HepG2 (cell line): ENCODE results near the gene PKD1L1. TPM values are rescaled to one million over a fixed set of nuclear protein-coding genes. Genes with fewer than 3 reads are reported as not detected.
A peak's percentile ranks its signal among the peaks of the same experiment; 100 is the strongest.

ENCODE experiments used
- AKNA ChIP-seq: sonication (generic); formaldehyde crosslinking; IDR thresholded peaks from 2 replicates; pipeline ENCODE4 v1.4.0; 2020; ENCODE audit warnings: missing genetic modification reagents, borderline replicate concordance
- BRCA1 ChIP-seq: sonication (generic); formaldehyde crosslinking; IDR thresholded peaks from 2 replicates; pipeline ENCODE4 v1.4.0; 2020; ENCODE audit warnings: missing genetic modification reagents
- HMGXB4 ChIP-seq, 2 experiments: sonication (generic) in 1 of 2; formaldehyde crosslinking in 1 of 2; IDR thresholded peaks; 2 replicates each; pipeline versions ENCODE4 v1.4.0 to v1.6.1; 2018 to 2020; ENCODE audit warnings: missing genetic modification reagents in 2 of 2, borderline replicate concordance in 1 of 2, low read depth in 1 of 2, mild to moderate bottlenecking in 1 of 2, missing biosample characterization in 1 of 2
- JUND ChIP-seq: sonication (generic); formaldehyde crosslinking; IDR thresholded peaks from 2 replicates; pipeline ENCODE4 v1.8.0; 2022; ENCODE audit warnings: mild to moderate bottlenecking, missing genetic modification reagents
- NBN ChIP-seq: fragments of 450-650 bp; conservative IDR thresholded peaks from 2 replicates; pipeline ENCODE4 v1.6.1; 2017
- PITX1 ChIP-seq: sonication (generic); formaldehyde crosslinking; IDR thresholded peaks from 2 replicates; pipeline ENCODE4 v1.5.1; 2020; ENCODE audit warnings: mild to moderate bottlenecking, missing genetic modification reagents
- SALL2 ChIP-seq: sonication (generic); formaldehyde crosslinking; IDR thresholded peaks from 2 replicates; pipeline ENCODE4 v1.8.1; 2023; ENCODE audit warnings: mild to moderate bottlenecking, missing genetic modification reagents, inconsistent platforms
- SRY ChIP-seq: sonication (generic); formaldehyde crosslinking; IDR thresholded peaks from 2 replicates; pipeline ENCODE4 v1.8.0; 2022; ENCODE audit warnings: mild to moderate bottlenecking, missing genetic modification reagents
- TGIF2 ChIP-seq: IDR thresholded peaks from 2 replicates; pipeline ENCODE4 v1.6.1; 2016; ENCODE audit warnings: control low read depth, missing compliant biosample characterization
- ZBTB43 ChIP-seq: sonication (generic); formaldehyde crosslinking; conservative IDR thresholded peaks from 2 replicates; pipeline ENCODE4 v1.4.0; 2020; ENCODE audit warnings: missing genetic modification reagents
- ZNF136 ChIP-seq: sonication (generic); formaldehyde crosslinking; IDR thresholded peaks from 2 replicates; pipeline ENCODE4 v1.8.1; 2022; ENCODE audit warnings: low read depth, mild to moderate bottlenecking, moderate library complexity, missing genetic modification reagents
- ZNF160 ChIP-seq: sonication (generic); formaldehyde crosslinking; IDR thresholded peaks from 2 replicates; pipeline ENCODE4 v1.8.0; 2022; ENCODE audit warnings: mild to moderate bottlenecking, inconsistent platforms, missing genetic modification reagents
- ZNF205 ChIP-seq: IDR thresholded peaks from 2 replicates; pipeline ENCODE4 v1.6.1; 2018; ENCODE audit warnings: missing biosample characterization, missing genetic modification reagents
- ZNF546 ChIP-seq: sonication (generic); formaldehyde crosslinking; conservative IDR thresholded peaks from 2 replicates; pipeline ENCODE4 v1.8.1; 2023; ENCODE audit warnings: mild to moderate bottlenecking, missing genetic modification reagents
- ZNF550 ChIP-seq: sonication (generic); formaldehyde crosslinking; IDR thresholded peaks from 2 replicates; pipeline ENCODE4 v1.4.0; 2020; ENCODE audit warnings: mild to moderate bottlenecking, missing genetic modification reagents, borderline replicate concordance
- ZNF740 ChIP-seq: sonication (generic); formaldehyde crosslinking; IDR thresholded peaks from 2 replicates; pipeline ENCODE4 v1.4.0; 2020; ENCODE audit warnings: missing genetic modification reagents
- polyA plus RNA-seq, 8 experiments: library from polyadenylated mRNA; depleted of rRNA in 3 of 8; stranded (reverse) in 7 of 8; unstranded in 1 of 8; fragments of >200 nt; fragmentation: Illumina TruSeq in 4 of 8; extraction: Trizol in 4 of 8; gene quantifications; 2 replicates each; pipeline versions ENCODE4 v1.2.1 to v1.2.3, GENCODE V29; 2011 to 2016; ENCODE audit warnings: low read depth in 4 of 8, missing spikeins in 1 of 8, mixed read lengths in 1 of 8; ENCODE audit not compliant: insufficient read depth in 1 of 8
- total RNA-seq, 5 experiments: library from RNA; depleted of rRNA; stranded (reverse); fragments of >200 nt; fragmentation: Illumina TruSeq; extraction: Trizol; gene quantifications; 2 replicates each; pipeline ENCODE4 v1.2.3, GENCODE V29; 2016; ENCODE audit warnings: low read depth in 1 of 5

The PKD1L1 gene
- total and polyA plus RNA-seq, 2 of the 13 experiments (the other 11 are each of a cell fraction or from before 2014, with no cell fraction given), result 0.01 TPM; not detected in 1

GRCh38 chr7:47786557-47787248 is 161.6 kb downstream of the PKD1L1 start (continued):
- TF ChIP-seq AKNA (CRISPR knock-in tag) (no peak), HMGXB4 (CRISPR knock-in tag; IDR thresholded peaks at IDR 0.05; ENCODE audit: borderline replicate concordance in 1 of 2, low read depth in 1 of 2) (peak; percentile 17 to 44; a peak in 3 of 4 replicates), SALL2 (peak; percentile 74; the same call in 1 of the 2 replicates), ZNF550 (CRISPR knock-in tag) (no peak), ZBTB43 (0 out of 2 replicates have a peak, but pooled peaks have one; percentile 26), ZNF136 (CRISPR knock-in tag) (0 out of 2 replicates have a peak, but pooled peaks have one; percentile 57), TGIF2 (CRISPR knock-in tag) (0 out of 2 replicates have a peak, but pooled peaks have one; percentile 9), ZNF546 (no peak), JUND (CRISPR knock-in tag) (peak; percentile 96), ZNF740 (CRISPR knock-in tag) (no peak), SRY (CRISPR knock-in tag) (0 out of 2 replicates have a peak, but pooled peaks have one; percentile 45), ZNF160 (CRISPR knock-in tag) (no peak), PITX1 (CRISPR knock-in tag) (peak; percentile 42; the same call in 1 of the 2 replicates), NBN (no peak), ZNF205 (peak; percentile 99), BRCA1 (CRISPR knock-in tag) (no peak)
